ENCODE measurements around the gene GAS2L1.

Gene GAS2L1

DNA sequence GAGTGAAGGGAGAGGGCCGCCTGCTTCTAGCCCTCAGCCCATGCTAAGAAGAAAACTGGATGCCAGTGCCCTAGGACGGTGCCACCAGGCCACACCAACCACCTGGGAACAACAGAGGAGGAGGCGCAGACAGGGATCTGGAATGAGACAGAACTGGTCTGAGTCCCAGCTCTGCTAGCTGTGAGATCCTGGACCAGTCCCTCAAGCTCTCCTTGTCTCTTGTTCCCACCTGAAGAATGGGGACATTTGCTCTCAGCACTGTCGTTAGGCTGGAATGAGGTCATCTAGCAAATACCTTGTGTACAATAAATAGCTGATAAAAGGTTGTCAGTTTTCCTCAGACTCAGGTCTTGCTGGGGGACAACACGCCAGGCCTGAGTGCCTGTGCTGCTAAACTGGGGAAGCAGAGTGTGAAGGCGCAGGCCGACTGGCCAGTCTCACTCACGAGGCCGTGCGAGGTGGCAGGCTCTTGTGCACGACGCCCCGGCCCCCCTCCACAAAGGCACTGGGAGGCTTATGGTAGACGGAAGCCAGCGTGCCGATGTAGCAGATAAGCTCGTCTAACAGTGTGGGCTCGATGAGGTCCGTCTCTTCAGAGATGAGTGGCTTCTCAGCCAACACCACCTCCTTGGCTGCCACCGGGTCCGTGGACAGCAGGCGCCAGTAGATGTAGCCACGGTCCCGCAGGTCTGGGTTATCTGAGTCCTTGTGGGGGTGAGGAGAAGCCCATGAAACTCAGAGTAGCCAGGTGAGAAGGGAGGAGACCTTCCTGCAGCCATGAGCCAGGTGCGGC is 34.8 kb downstream of the GAS2L1 start:
- ATAC-seq (ENCODE audit: insufficient read depth, low read depth) (no peak), DNase-seq (no peak)
- no peak overlapping the region for H3K4me2 ChIP-seq (ENCODE audit: insufficient read depth, low read length)
- H3K9ac ChIP-seq (ENCODE audit: low read depth, low read length), result no peak overlapping the region
- no peaks in the 10 kb centered on the region for H3K9me3 ChIP-seq (ENCODE audit: insufficient read depth, low read length, severe bottlenecking)
- peaks cover 10% of the 10 kb centered on the region; the same call in 1 of the 2 replicates for H4K20me1 ChIP-seq (ENCODE audit: insufficient read depth, low read length)
- H2AFZ ChIP-seq (ENCODE audit: low read depth, low read length), result no peak overlapping the region
- H3K36me3 ChIP-seq (ENCODE audit: insufficient read depth, low read length), result peaks cover 86% of the 10 kb centered on the region
- H3K79me2 ChIP-seq (ENCODE audit: insufficient read depth, low read length), result no peaks in the 10 kb centered on the region
- H3K27ac ChIP-seq (ENCODE audit: low read length), result no peak overlapping the region
- no peak overlapping the region for H3K4me3 ChIP-seq (ENCODE audit: low read depth in 1 of 2, low read length in 2 of 2)
- TF ChIP-seq, protein P1, sequence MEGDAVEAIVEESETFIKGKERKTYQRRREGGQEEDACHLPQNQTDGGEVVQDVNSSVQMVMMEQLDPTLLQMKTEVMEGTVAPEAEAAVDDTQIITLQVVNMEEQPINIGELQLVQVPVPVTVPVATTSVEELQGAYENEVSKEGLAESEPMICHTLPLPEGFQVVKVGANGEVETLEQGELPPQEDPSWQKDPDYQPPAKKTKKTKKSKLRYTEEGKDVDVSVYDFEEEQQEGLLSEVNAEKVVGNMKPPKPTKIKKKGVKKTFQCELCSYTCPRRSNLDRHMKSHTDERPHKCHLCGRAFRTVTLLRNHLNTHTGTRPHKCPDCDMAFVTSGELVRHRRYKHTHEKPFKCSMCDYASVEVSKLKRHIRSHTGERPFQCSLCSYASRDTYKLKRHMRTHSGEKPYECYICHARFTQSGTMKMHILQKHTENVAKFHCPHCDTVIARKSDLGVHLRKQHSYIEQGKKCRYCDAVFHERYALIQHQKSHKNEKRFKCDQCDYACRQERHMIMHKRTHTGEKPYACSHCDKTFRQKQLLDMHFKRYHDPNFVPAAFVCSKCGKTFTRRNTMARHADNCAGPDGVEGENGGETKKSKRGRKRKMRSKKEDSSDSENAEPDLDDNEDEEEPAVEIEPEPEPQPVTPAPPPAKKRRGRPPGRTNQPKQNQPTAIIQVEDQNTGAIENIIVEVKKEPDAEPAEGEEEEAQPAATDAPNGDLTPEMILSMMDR (IDR thresholded peaks at IDR 0.05; ENCODE audit: borderline replicate concordance, extremely low read depth, low read length, poor library complexity, severe bottlenecking), result no peak
- TF ChIP-seq EZH2 (IDR thresholded peaks at IDR 0.05; ENCODE audit: borderline replicate concordance, low read depth, low read length, severe bottlenecking), result no peak
- H3K4me1 ChIP-seq (ENCODE audit: insufficient read depth, low read length), result no peaks in the 10 kb centered on the region
- no peaks in the 10 kb centered on the region for H3K27me3 ChIP-seq (ENCODE audit: insufficient read depth, low read length, poor library complexity)

DNA sequence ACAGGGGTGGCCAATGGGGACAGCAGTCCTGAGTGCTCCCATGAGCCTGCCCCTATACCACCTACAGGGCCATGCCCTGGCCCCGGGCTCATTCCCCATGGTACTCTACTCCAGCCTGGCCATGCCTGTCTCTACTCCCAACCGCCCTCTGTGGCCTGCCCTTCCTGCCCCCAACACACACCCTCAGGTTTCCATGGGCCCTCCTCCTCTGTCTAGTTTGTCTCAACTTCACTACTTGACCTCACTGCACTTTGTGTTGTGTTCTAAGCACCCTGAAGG is 35.3 kb downstream of the GAS2L1 start:
- peaks cover 88% of the 10 kb centered on the region for H3K36me3 ChIP-seq (ENCODE audit: insufficient read depth, low read length)
- no peaks in the 10 kb centered on the region for H3K27me3 ChIP-seq (ENCODE audit: insufficient read depth, low read length, poor library complexity)
- H3K27ac ChIP-seq (ENCODE audit: low read length), result no peak overlapping the region
- DNase-seq (no peak), ATAC-seq (ENCODE audit: insufficient read depth, low read depth) (no peak)
- H3K9ac ChIP-seq (ENCODE audit: low read depth, low read length), result no peak overlapping the region
- H2AFZ ChIP-seq (ENCODE audit: low read depth, low read length), result no peak overlapping the region
- H3K9me3 ChIP-seq (ENCODE audit: insufficient read depth, low read length, severe bottlenecking), result no peaks in the 10 kb centered on the region
- H3K4me2 ChIP-seq (ENCODE audit: insufficient read depth, low read length), result no peak overlapping the region
- TF ChIP-seq, protein P1 (IDR thresholded peaks at IDR 0.05; ENCODE audit: borderline replicate concordance, extremely low read depth, low read length, poor library complexity, severe bottlenecking), result no peak
- no peak for TF ChIP-seq EZH2 (IDR thresholded peaks at IDR 0.05; ENCODE audit: borderline replicate concordance, low read depth, low read length, severe bottlenecking)
- no peak overlapping the region for H3K4me3 ChIP-seq (ENCODE audit: low read depth in 1 of 2, low read length in 2 of 2)
- no peaks in the 10 kb centered on the region for H3K4me1 ChIP-seq (ENCODE audit: insufficient read depth, low read length)
- peaks cover 10% of the 10 kb centered on the region; the same call in 1 of the 2 replicates for H4K20me1 ChIP-seq (ENCODE audit: insufficient read depth, low read length)
- no peaks in the 10 kb centered on the region for H3K79me2 ChIP-seq (ENCODE audit: insufficient read depth, low read length)

DNA sequence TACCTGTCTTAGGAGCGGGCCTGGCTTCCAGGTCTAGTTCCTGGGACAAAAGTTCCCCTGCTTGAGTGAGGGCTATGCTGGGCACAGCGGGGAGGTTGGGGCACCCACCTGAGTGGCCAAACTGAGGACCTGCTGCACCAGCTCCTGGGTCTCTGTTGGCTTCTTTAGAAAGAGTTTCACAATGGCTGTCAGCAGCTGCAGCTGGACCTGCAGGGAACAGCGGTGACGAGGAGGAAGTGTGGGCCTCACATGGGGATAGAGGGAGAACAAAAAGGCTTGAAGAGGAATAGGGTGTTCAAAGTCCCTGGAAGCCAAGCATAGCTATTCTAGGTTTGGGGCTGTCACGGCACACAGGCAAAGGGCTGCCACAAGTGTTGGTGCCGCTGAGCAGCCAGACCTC is 35.7 kb downstream of the GAS2L1 start:
- Histone ChIP-seq H3K36me3 (ENCODE audit: insufficient read depth, low read length) (peaks cover 88% of the 10 kb centered on the region), H3K4me2 (ENCODE audit: insufficient read depth, low read length) (no peak overlapping the region), H2AFZ (ENCODE audit: low read depth, low read length) (no peak overlapping the region), H3K9ac (ENCODE audit: low read depth, low read length) (no peak overlapping the region), H3K27ac (ENCODE audit: low read length) (no peak overlapping the region), H3K27me3 (ENCODE audit: insufficient read depth, low read length, poor library complexity) (no peaks in the 10 kb centered on the region), H3K4me3 (ENCODE audit: low read depth in 1 of 2, low read length in 2 of 2) (no peak overlapping the region), H3K9me3 (ENCODE audit: insufficient read depth, low read length, severe bottlenecking) (no peaks in the 10 kb centered on the region), H3K4me1 (ENCODE audit: insufficient read depth, low read length) (no peaks in the 10 kb centered on the region), H3K79me2 (ENCODE audit: insufficient read depth, low read length) (no peaks in the 10 kb centered on the region), H4K20me1 (ENCODE audit: insufficient read depth, low read length) (peaks cover 10% of the 10 kb centered on the region; the same call in 1 of the 2 replicates)
- ATAC-seq (ENCODE audit: insufficient read depth, low read depth), result no peak
- DNase-seq, result no peak
- no peak for TF ChIP-seq EZH2 (IDR thresholded peaks at IDR 0.05; ENCODE audit: borderline replicate concordance, low read depth, low read length, severe bottlenecking)
- TF ChIP-seq, protein P1 (IDR thresholded peaks at IDR 0.05; ENCODE audit: borderline replicate concordance, extremely low read depth, low read length, poor library complexity, severe bottlenecking), result no peak

Measured in DND-41 (cell line).